Loucy (cell line): ENCODE data around the gene LPGAT1.
"Not testable (repeated sequence)": the region's sequence is repeated elsewhere in the genome, so short reads cannot be mapped to it uniquely, and the experiment has no call there.

Source experiments
- EZH2phosphoT487 ChIP-seq: fragments of 200-600 bp; IDR thresholded peaks from 2 replicates; pipeline ENCODE4 v1.6.1; 2018; ENCODE audit warnings: antibody characterized with exemption, mild to moderate bottlenecking, moderate library complexity, borderline replicate concordance
- TF ChIP-seq, protein P1 (sequence below): fragments of 200-600 bp; sonication (generic); conservative IDR thresholded peaks from 2 replicates; pipeline ENCODE4 v1.5.1; 2014; ENCODE audit warnings: mild to moderate bottlenecking, antibody characterized with exemption, low read length

GRCh38 chr1:211716555-211716954 lies 114.0 kb downstream of the LPGAT1 start:
- not testable (repeated sequence) for TF ChIP-seq EZH2phosphoT487
- TF ChIP-seq, protein P1, sequence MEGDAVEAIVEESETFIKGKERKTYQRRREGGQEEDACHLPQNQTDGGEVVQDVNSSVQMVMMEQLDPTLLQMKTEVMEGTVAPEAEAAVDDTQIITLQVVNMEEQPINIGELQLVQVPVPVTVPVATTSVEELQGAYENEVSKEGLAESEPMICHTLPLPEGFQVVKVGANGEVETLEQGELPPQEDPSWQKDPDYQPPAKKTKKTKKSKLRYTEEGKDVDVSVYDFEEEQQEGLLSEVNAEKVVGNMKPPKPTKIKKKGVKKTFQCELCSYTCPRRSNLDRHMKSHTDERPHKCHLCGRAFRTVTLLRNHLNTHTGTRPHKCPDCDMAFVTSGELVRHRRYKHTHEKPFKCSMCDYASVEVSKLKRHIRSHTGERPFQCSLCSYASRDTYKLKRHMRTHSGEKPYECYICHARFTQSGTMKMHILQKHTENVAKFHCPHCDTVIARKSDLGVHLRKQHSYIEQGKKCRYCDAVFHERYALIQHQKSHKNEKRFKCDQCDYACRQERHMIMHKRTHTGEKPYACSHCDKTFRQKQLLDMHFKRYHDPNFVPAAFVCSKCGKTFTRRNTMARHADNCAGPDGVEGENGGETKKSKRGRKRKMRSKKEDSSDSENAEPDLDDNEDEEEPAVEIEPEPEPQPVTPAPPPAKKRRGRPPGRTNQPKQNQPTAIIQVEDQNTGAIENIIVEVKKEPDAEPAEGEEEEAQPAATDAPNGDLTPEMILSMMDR, result not testable (repeated sequence)
